Activated CD8-positive, alpha-beta memory T cell treated with anti-CD3 and anti-CD28 coated beads for 36 hours (primary cell): ENCODE data around the gene SLC50A1. TPM values are rescaled to one million over a fixed set of nuclear protein-coding genes. Genes with fewer than 3 reads are reported as not detected.

ENCODE experiments used
- CTCF ChIA-PET: fragments of 350-600 bp; sonication (Branson Sonifier 250); formaldehyde crosslinking; loops from one replicate; lab custom pipeline; 2021; ENCODE audit warnings: antibody characterized with exemption; lab: Charles Lee
- POLR2A ChIA-PET: fragments of 350-600 bp; sonication (Branson Sonifier 250); formaldehyde crosslinking; loops from one replicate; lab custom pipeline; 2021; ENCODE audit warnings: antibody characterized with exemption; lab: Charles Lee
- total RNA-seq, 2 experiments: library from RNA; stranded (reverse); gene quantifications; one replicate each; pipeline ENCODE4 v1.2.3, GENCODE V29; 2021

The SLC50A1 gene
- total RNA-seq: 10 to 100 TPM; 54.3 to 56.8 TPM

GRCh38 chr1:155135415-155136028 lies at the start of gene SLC50A1:
SLC50A1 (plus strand) TSS chr1:155135852; CDS start chr1:155135912, 60 bp downstream.
- ChIA-PET CTCF (interaction anchor here (1.0 to 4.0 kb wide), 6 partner anchors 32 to 59 kb away, joined by 5 to 16 read pairs (median 8); partner anchors contain the start of gene KRTCAP2), POLR2A (interaction anchor here (0.7 to 1.2 kb wide), 3 partner anchors 38 to 84 kb away, joined by 3 to 5 read pairs (median 4); partner anchors contain the start of genes ADAM15 and KRTCAP2)

GRCh38 chr1:155086128-155086741 lies 49.4 kb upstream of the SLC50A1 start:
- ChIA-PET POLR2A (interaction anchor here (0.6 to 1.8 kb wide), 2 partner anchors 23 to 86 kb away, joined by 3 to 9 read pairs; partner anchors contain the start of gene KRTCAP2), CTCF (interaction anchor here (0.5 to 5.5 kb wide), 19 partner anchors 10 to 180 kb away, joined by 3 to 127 read pairs (median 4); partner anchors contain the start of genes ADAM15, EFNA4, KRTCAP2 and TRIM46)

- CTCF ChIA-PET: interaction anchor here (0.9 to 5.5 kb wide), 12 partner anchors 11 to 180 kb away, joined by 3 to 127 read pairs (median 9); partner anchors contain the start of genes ADAM15, EFNA4, KRTCAP2 and TRIM46
- POLR2A ChIA-PET: no interaction called here
Measured at GRCh38 chr1:155086856-155087535, 48.7 kb upstream of the SLC50A1 start.

GRCh38 chr1:155091071-155092051 lies 44.3 kb upstream of the SLC50A1 start:
- CTCF ChIA-PET: interaction anchor here (0.6 to 5.3 kb wide), 33 partner anchors 11 to 941 kb away, joined by 3 to 78 read pairs (median 4); partner anchors contain the start of genes EFNA1, EFNA3, KRTCAP2 and SLC50A1
- POLR2A ChIA-PET: interaction anchor here (0.5 to 1.2 kb wide), 4 partner anchors 76 to 843 kb away, joined by 3 to 12 read pairs (median 4); partner anchors contain the start of genes KRTCAP2 and TRIM46

- CTCF ChIA-PET: interaction anchor here (0.6 to 5.3 kb wide), 28 partner anchors 12 to 368 kb away, joined by 3 to 78 read pairs (median 4); partner anchors contain the start of genes EFNA1, KRTCAP2, SLC50A1 and TRIM46
- POLR2A ChIA-PET: interaction anchor here (1.2 kb wide), 1 partner anchor 81 kb away, joined by 3 read pairs; the partner anchor contains the start of genes KRTCAP2 and TRIM46
Measured at GRCh38 chr1:155092131-155092530, 43.5 kb upstream of the SLC50A1 start.

GRCh38 chr1:155092641-155093040 lies 43.0 kb upstream of the SLC50A1 start:
- POLR2A ChIA-PET: no interaction called here
- CTCF ChIA-PET: interaction anchor here (1.1 to 5.3 kb wide), 9 partner anchors 12 to 368 kb away, joined by 3 to 78 read pairs (median 8); partner anchors contain the start of genes EFNA1, KRTCAP2, SLC50A1 and TRIM46

GRCh38 chr1:155093911-155094621 lies 41.6 kb upstream of the SLC50A1 start:
- CTCF ChIA-PET: interaction anchor here (2.5 kb wide), 1 partner anchor 74 kb away, joined by 16 read pairs; no protein-coding TSS in a partner anchor
- POLR2A ChIA-PET: no interaction called here

- ChIA-PET CTCF (interaction anchor here (2.5 kb wide), 1 partner anchor 74 kb away, joined by 16 read pairs; no protein-coding TSS in a partner anchor), POLR2A (no interaction called here)
Measured at GRCh38 chr1:155094622-155094948, 41.1 kb upstream of the SLC50A1 start.

GRCh38 chr1:155099331-155099730 lies 36.3 kb upstream of the SLC50A1 start:
- CTCF ChIA-PET: interaction anchor here (0.7 kb wide), 1 partner anchor 337 kb away, joined by 3 read pairs; no protein-coding TSS in a partner anchor
- POLR2A ChIA-PET: no interaction called here

GRCh38 chr1:155103325-155103724 lies 32.3 kb upstream of the SLC50A1 start:
- CTCF ChIA-PET: interaction anchor here (2.1 kb wide), 1 partner anchor 65 kb away, joined by 7 read pairs; no protein-coding TSS in a partner anchor
- POLR2A ChIA-PET: no interaction called here

GRCh38 chr1:155104605-155105534 lies 30.8 kb upstream of the SLC50A1 start:
- ChIA-PET CTCF (interaction anchor here (1.0 kb wide), 1 partner anchor 13 kb away, joined by 3 read pairs; no protein-coding TSS in a partner anchor), POLR2A (no interaction called here)

- POLR2A ChIA-PET: no interaction called here
Measured at GRCh38 chr1:155105604-155106011, 30.0 kb upstream of the SLC50A1 start.

GRCh38 chr1:155106862-155107261 lies 28.8 kb upstream of the SLC50A1 start:
- ChIA-PET POLR2A (interaction anchor here (0.6 kb wide), 1 partner anchor 141 kb away, joined by 3 read pairs; no protein-coding TSS in a partner anchor), CTCF (interaction anchor here (0.5 to 1.1 kb wide), 2 partner anchors 22 to 485 kb away, joined by 3 to 4 read pairs; no protein-coding TSS in a partner anchor)

More at GRCh38 chr1:155105604-155106011, 30.0 kb upstream of the SLC50A1 start:
- CTCF ChIA-PET: no interaction called here

- CTCF ChIA-PET: interaction anchor here (0.5 to 1.1 kb wide), 3 partner anchors 16 to 484 kb away, joined by 3 to 4 read pairs (median 3); no protein-coding TSS in a partner anchor
- POLR2A ChIA-PET: no interaction called here
Measured at GRCh38 chr1:155107309-155108264, 28.1 kb upstream of the SLC50A1 start.
